Colonic mucosa (tissue), 4 donors: ENCODE results near the gene ASB10. TPM values are rescaled to one million over a fixed set of nuclear protein-coding genes. Genes with fewer than 3 reads are reported as not detected.

Experiments used
- DNase-seq: peaks from one replicate; pipeline ENCODE4 v3.0.0-alpha.2; 2020
- H3K27ac ChIP-seq: fragments of 200-600 bp; one replicate; pipeline ENCODE4 v1.8.0; 2021
- H3K27me3 ChIP-seq: fragments of 200-600 bp; one replicate; pipeline ENCODE4 v1.8.0; 2021
- H3K36me3 ChIP-seq: fragments of 200-600 bp; one replicate; pipeline ENCODE4 v1.8.0; 2021
- H3K4me1 ChIP-seq: fragments of 200-600 bp; one replicate; pipeline ENCODE4 v1.8.0; 2021; ENCODE audit warnings: mild to moderate bottlenecking
- H3K4me3 ChIP-seq: fragments of 200-600 bp; one replicate; pipeline ENCODE4 v1.8.0; 2021
- H3K9ac ChIP-seq, 2 donors: one replicate each; pipeline ENCODE4 v1.7.0; 2013; ENCODE audit warnings: control low read depth in 2 of 2, low read depth in 2 of 2, low read length in 2 of 2
- H3K9me3 ChIP-seq: fragments of 200-600 bp; one replicate; pipeline ENCODE4 v1.8.0; 2021
- intact Hi-C: fragments of 100-400 bp; cut with DNase I; formaldehyde crosslinking; loops from one replicate; pipeline ENCODE4 v1.14.1; 2022
- total RNA-seq, 2 donors: library from RNA; stranded (reverse); fragmentation: NEBNext Ultra II Directional in 1 of 2; extraction: Animal tissue kit (Norgen Biotek cat#: 25700) in 1 of 2; gene quantifications; one replicate each; pipeline ENCODE4 v1.2.1, GENCODE V29; 2021
- TF ChIP-seq, protein P1 (sequence below): fragments of 200-600 bp; IDR thresholded peaks from one replicate; pipeline ENCODE4 v1.8.0; 2022; ENCODE audit warnings: antibody characterized with exemption, mild to moderate bottlenecking
- donor health status: healthy.
- donor health status: DM: no; HTN: no; CAD: no.
- donor health status: DM: no; HTN: no; CAD: no.

The ASB10 gene
- total RNA-seq, 2 donors from 2014 or later, result not detected

DNA sequence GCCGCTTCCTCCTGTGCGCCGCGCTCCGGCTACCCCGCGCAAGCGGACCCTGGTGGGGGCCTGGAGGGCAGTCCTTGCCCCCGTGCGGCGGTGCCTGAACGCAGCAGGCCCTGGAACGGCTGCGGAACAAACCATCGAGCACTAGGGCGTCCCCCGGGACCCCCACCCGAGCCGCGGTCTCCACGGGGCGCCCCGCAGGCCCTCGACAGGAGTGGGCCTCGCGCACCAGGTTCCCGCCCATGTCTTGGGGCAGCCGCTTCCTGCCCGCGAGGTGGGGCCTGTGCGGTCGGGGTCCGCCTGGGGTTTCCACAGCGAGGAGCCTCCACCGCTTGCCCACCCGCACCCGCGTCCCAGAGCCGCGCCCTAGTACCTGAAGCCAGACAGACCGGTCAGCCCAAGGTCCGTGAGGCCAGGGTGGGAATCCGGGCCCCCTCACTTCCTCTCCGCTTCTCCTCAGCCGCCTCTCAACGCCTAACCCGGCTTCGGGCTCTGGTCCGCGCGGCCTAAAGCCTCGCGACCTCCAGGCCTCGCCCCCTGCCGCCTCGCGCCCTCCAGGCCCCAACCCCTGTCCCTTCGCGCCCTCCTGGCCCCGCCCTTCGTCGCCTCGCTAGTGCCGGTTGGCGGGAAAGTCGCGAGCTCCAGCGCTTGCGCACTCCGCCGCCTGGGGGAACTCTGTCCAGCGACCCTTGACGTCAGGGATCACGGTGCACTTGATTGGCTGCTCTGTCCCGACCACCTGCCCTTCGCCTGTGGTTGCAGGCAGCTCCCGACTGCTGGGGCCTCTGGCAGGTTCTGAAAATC is 12.6 kb downstream of the ASB10 start:
- TF ChIP-seq, protein P1, sequence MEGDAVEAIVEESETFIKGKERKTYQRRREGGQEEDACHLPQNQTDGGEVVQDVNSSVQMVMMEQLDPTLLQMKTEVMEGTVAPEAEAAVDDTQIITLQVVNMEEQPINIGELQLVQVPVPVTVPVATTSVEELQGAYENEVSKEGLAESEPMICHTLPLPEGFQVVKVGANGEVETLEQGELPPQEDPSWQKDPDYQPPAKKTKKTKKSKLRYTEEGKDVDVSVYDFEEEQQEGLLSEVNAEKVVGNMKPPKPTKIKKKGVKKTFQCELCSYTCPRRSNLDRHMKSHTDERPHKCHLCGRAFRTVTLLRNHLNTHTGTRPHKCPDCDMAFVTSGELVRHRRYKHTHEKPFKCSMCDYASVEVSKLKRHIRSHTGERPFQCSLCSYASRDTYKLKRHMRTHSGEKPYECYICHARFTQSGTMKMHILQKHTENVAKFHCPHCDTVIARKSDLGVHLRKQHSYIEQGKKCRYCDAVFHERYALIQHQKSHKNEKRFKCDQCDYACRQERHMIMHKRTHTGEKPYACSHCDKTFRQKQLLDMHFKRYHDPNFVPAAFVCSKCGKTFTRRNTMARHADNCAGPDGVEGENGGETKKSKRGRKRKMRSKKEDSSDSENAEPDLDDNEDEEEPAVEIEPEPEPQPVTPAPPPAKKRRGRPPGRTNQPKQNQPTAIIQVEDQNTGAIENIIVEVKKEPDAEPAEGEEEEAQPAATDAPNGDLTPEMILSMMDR, result no peak
- no peaks in the 10 kb centered on the region for H3K36me3 ChIP-seq
- no peaks in the 10 kb centered on the region for H3K9me3 ChIP-seq
- DNase-seq, result no peak
- no peaks in the 10 kb centered on the region for H3K27me3 ChIP-seq
- no peaks in the 10 kb centered on the region for H3K4me1 ChIP-seq
- no peak overlapping the region for H3K9ac ChIP-seq
- no peak overlapping the region for H3K4me3 ChIP-seq
- intact Hi-C loops, result no loop called here
- no peak overlapping the region for H3K27ac ChIP-seq

GRCh38 chr7:151173386-151174245 is 13.4 kb downstream of the ASB10 start:
- H3K4me1 ChIP-seq, result no peaks in the 10 kb centered on the region
- peaks cover 5% of the 10 kb centered on the region for H3K27me3 ChIP-seq
- no peak overlapping the region for H3K4me3 ChIP-seq
- DNase-seq, result no peak
- H3K27ac ChIP-seq, result no peak overlapping the region
- no peaks in the 10 kb centered on the region for H3K36me3 ChIP-seq
- H3K9ac ChIP-seq, result no peak overlapping the region
- TF ChIP-seq, protein P1, result no peak
- no peaks in the 10 kb centered on the region for H3K9me3 ChIP-seq
- intact Hi-C loops, result no loop called here

DNA sequence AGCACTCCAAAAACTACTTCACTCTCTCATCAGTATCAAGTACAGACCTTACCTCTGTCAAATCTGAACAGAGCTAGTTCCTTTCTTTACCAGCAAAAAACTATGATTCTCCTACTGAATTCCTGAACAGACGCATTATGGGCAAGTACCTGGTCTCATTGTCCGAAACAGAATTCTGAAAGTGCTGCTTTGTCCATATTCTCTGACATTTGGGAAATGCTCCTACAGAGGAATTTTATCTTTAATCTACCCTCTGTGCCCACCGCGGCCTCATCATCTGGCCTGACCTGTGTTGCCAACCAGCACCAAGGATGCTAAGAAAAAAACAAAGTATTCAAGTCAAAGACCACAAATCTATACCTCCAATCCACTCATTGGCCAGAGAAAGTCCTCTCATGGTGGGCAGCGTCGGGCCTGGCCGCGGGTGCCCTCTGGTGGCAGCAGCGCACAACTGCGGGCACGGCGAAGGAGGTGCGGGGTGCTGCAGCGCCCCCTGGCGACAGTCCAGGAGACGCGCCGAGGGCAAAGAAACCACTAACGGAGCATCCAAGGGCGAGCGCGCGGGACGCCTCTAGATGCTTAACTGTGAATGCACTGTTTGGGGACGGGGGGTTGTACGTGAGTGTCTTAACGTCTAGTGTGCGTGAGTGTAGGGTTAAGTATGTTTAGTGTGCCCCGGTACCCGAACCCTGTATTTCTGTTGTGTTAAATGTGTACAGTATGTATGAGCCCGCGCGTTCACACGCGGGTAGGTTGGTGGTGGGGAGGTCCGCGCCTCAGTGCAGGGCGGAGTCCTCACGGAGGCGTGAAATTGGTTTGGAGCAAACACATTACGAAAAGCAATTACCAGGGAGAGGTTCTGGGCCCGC is 14.5 kb downstream of the ASB10 start:
- intact Hi-C loops, result loop anchor here (1.0 kb wide), 1 partner anchor 48 kb away; no protein-coding TSS in a partner anchor
- peak; percentile 72 for DNase-seq
- no peaks in the 10 kb centered on the region for H3K9me3 ChIP-seq
- peaks cover 15% of the 10 kb centered on the region for H3K27me3 ChIP-seq
- no peaks in the 10 kb centered on the region for H3K36me3 ChIP-seq
- TF ChIP-seq, protein P1, result peak; percentile 100
- no peak overlapping the region for H3K4me3 ChIP-seq
- H3K9ac ChIP-seq, result no peak overlapping the region
- H3K4me1 ChIP-seq, result peaks cover 6% of the 10 kb centered on the region
- no peak overlapping the region for H3K27ac ChIP-seq

DNA sequence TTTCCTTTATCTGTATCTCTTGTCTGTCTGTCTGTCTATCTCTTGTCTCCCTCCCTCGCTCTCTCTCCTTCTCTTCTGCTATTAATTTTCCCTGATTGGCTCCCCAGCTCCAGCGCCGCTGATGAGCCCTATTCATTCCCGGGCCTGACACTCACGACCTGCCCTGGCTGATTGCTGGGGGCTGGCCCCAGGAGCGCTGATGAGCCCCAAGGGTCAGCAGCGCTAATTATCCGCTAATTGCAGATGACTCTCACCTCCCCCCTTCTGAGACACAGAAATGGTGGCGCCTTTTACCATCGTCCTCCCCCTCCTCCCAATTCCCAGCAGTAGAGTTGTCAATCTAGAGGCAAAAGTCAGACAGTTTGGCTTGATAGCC is 18.3 kb downstream of the ASB10 start:
- TF ChIP-seq, protein P1, result no peak
- Histone ChIP-seq H3K9me3 (no peaks in the 10 kb centered on the region), H3K9ac (no peak overlapping the region), H3K27me3 (peaks cover 44% of the 10 kb centered on the region), H3K4me3 (no peak overlapping the region), H3K36me3 (no peaks in the 10 kb centered on the region), H3K27ac (no peak overlapping the region), H3K4me1 (peaks cover 6% of the 10 kb centered on the region)
- DNase-seq, result no peak
- intact Hi-C loops, result no loop called here
